ENCODE measurements around the gene SLC4A7.
"Not testable (repeated sequence)": the region's sequence is repeated elsewhere in the genome, so short reads cannot be mapped to it uniquely, and the experiment has no call there.

SLC4A7 gene

DNA sequence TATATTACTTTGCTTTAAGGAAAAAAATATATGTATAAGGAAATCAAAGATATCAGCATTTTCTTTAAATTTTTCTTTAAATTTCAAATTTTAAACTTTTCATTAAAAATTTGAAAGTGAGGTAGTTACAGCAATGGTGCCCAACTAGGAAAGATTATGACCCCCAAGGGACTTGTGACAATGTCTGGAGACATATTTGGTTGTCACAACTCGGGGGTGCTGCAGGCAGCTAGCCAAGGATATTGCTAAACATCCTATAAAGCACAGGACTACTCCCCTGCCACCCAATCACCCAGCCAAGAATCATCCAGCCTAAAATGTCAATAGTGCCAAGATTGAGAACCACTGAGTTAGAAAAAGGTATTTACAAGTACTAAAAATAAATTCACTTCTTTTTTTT is 57.3 kb downstream of the SLC4A7 start:
- DNase-seq = no peak

DNA sequence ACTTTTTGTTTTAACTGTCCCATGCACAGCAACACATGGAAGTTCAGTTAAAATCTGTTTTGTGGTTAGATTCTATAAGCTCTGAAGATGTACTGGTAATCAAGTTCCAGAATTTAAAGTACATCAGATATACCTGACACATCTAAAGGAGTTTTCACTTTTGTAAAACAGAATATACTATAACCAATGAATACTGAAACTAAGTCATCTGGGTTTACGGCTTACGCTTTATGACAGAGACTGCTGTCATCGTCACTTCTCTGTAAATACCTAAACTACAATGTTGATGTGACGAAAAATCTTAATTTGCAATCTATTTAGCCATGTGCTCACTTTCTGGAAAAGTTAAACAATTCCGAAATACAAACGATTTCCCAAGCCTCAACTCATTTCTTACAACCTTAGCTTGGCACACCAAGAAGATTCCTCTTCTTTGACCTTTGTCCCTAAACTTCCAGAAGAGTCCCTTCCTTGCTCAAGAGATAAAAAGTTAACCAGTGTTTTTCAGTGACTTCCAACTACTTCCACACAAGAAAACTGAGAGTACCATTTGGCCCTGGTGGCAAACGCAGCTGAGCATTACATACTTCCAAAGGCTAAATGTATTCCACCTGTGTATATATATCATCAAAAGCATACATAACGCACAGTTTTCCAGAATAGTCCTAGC is 58.2 kb downstream of the SLC4A7 start:
- DNase-seq = no peak

DNA sequence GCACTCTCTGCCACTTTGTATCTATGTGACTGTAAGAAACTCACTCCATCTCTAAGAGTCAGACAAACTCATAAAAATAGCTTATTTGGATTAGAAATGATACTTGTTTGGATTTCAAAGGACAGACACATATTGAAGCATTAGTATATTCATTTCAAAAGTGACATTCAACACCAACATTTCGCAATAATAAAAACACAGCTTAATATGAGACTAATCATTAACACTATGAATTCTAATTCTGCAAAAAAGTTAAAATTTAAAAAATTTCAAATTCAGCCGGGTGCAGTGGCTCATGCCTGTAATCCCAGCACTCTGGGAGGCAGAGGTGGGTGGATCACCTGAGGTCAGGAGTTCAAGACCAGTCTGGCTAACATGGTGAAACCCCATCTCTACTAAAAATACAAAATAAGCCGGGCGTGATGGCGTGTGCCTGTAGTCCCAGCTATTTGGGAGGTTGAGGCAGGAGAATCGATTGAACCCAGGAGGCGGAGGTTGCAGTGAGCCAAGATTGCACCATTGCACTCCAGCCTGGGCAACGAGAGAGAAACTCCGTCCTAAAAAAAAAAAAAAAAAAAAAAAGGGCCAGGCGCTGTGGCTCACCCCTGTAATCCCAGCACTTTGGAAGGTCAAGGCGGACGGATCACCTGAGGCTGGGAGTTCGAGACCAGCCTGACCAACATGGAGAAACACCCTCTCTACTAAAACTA is 59.2 kb downstream of the SLC4A7 start:
- not testable (repeated sequence) for DNase-seq

DNA sequence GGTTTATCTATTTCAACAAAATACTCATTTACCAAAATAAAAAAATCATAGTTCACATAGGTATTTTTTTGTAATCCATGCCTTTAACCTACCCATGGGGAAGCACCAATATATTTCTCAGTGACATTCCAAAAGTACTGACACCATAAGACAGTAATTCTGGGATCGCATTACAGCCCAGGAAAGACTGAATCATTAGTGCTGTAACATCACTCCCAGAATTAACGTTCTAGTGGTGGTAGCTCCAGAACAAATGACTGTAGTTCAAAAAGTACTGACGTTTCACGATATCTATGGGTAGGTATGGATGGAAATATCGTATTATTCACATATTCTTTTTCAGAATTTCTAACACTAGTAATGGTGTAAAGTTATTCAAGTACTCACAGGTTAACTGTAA is 60.7 kb downstream of the SLC4A7 start:
- DNase-seq = no peak

DNA sequence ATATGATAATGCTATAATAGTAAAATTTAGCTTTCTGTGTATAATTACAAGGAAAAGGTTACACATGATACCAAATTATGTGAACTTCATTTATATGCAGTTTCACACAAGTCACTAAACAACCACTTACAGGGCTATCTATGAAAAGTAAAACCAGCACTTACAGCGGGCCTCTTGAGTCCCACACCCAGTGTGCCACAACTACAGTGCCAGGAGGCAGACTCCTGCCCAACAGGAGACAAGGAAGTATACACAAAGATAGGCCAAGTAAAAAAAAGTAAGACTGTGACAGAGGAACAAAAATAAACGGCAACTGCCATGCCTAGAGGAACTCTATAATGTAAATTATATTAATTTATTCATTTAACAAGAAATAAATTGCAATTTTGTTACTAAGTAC is 61.6 kb downstream of the SLC4A7 start:
- DNase-seq = no peak

DNA sequence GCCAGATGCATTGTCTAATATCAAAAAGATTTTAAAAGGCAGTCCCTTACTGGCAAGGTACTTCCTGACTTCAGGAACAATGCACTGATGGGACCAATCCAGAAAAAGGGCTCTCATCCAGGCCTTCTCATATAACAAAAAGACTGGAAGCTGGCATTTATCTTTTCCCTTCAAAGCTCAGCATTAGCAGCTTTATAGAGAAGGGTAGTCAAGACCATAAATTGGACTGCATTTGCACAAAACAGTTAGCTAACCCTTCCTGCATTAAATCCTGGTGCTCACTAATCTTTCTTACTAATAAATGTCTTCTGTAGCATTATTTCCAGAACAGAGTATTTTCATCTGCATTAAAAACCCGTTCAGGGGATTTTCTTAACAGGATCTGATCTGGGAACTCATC is 69.0 kb downstream of the SLC4A7 start:
- no peak for DNase-seq

DNA sequence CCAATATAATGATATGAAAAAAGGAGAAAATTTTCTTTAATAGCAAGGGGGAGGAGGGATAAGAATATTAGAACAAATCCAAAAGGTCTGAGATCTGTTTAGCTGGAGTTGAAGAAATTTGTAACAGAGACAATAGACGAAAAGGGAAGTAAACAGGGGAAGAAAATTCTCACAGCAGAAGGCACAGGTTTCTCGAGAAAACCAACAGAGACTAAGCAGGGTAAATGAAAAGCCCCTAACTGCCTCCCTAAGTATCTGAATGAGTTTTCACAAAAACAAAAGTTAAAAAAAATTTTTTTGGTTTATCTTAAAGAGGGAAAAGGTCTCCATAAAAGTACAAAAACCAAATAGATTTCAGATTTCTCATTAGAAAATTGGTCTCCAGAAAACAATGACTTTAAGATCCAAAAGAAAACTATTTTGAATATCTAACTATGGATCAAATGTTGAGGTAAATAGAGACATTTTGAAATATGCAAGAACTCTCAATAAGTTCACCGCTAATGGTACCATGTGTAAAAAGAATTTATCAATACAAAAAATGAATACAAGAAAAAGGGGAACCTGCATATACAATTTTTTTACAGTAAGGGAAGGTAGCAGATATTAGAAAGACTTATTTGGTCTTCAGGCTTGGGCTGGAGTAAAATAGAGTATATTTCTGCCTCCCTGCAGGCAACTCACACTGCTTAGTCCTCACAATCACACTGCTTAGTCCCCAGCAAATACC is 91.1 kb downstream of the SLC4A7 start:
- DNase-seq = no peak

DNA sequence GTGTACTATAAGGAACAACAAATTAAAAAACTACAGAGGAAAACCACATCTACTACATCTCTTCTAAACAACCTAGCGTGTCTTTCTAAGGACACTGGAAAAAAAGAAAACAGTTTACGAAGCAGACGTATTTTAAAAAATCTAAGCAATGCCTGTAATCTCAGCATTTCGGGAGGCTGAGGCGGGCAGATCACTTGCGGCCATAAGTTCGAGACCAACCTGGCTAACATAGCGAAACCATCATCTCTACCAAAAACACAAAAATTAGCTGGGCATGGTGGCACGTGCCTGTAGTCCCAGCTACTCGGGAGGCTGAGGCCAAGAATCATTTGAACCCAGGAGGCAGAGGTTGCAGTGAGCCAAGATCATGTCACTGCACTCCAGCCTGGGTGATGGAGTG is 91.8 kb downstream of the SLC4A7 start:
- not testable (repeated sequence) for DNase-seq

DNA sequence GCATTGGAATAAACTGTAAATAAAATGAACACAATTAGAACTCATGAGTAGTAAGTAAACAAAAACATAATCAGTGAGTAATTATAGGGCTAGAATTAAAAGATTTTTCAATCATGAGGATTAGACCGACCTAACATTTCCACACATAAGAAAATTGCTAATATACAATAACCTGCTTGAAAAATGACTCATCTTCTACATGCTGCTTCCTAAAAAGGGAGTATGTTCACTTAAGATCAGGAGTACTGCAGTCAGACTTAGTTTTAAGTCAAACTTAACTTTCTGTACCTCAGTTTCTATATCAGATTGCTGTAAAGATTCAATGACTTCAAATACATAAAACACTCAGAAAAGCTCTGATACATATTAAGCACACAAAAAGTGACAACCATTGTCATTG is 92.4 kb downstream of the SLC4A7 start:
- no peak for DNase-seq

DNA sequence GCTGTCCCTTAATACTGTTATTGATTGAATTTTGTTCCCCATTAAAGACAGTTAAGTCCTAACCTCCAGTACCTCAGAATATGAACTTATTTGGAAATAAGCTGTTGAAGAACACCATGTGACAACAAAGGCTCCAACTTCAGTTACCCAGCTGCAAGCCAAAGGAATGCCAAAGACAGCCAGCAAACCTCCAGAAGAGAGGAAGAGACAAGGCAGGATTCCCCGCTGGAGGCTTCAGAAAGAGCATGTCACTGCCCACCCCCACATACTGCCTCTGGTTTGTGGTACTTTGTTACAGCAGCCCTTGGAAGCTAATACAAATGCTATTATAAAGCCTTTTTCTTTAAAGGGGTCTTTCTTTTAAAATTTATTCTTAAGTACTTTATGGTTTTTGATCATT is 96.6 kb downstream of the SLC4A7 start:
- DNase-seq = no peak

DNA sequence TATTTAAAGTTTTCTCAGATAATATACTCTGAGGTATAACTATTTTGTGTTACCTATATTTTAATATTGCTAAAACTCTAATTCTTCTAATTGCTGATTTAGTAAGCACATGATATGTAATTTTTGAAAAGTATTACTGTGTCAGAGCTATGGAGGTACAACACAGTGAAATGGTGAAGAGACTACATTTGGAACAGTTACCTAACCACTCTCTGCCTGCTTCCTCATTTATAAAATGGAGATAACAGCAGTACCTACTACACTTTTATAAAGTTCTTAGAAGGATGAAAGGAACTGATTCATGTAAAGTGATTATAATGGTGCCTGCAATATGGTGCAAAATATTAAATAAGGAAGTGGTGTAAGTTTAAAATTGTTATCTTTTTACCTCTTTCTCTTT is 98.7 kb downstream of the SLC4A7 start:
- DNase-seq = no peak

DNA sequence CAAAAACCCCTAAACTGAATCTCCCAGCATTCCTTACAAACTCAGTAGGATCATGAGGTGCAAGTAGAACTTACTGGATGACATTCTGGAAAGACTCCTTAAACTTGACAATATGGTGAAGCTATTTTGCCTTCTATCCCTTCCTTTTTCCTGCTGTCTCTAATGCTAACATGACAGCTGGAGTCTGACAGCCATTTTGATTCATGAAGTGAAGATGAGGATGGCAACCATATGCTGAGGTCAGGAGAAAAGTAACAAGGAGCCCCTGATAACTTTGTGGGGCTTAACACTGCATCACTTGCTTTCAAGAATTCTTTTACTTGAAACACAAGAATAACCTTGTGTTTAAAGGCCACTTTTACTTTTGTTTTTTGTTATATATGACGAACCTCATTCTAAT is 100.0 kb downstream of the SLC4A7 start:
- DNase-seq = no peak

DNA sequence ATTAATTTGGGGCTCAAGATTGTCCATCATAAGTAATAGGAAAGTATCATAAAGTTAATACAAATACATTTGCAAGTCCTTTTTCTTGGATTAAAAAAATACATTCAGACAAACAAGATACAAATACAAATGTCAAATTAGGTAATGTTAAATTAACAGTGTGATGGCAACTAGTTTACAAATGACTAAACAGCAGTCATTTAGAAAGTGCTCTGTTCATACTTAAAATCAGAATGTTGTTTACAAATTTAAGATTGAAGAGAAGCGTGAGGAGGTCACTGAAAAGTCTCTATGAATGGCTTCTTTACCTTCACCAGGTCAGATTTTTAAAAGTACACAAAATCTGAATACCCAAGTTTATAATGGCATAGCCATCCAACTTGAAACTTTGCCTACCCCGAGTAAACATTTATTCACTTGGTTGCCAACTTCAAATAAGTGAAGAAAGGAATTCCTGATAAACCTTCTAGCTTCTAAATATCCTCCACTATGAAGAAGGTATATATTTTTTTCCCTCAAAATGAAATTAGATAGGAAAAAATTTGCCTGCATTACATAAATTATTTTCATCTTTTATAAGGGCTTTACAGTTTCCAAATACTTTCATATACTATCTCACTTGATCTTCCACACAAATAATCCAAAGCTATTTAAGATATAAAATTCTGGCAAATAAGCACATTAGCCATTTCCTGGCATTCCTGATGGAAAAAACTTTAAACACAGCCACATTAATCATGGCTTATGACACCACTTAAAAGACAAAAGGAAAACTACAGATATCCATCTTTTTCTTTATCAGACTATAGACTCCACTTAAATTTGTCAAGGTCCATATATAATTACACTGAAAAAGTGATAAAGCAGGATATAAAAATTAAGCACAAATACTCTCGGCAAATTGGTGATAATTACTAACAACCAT is 103.5 kb downstream of the SLC4A7 start:
- DNase-seq = no peak

DNA sequence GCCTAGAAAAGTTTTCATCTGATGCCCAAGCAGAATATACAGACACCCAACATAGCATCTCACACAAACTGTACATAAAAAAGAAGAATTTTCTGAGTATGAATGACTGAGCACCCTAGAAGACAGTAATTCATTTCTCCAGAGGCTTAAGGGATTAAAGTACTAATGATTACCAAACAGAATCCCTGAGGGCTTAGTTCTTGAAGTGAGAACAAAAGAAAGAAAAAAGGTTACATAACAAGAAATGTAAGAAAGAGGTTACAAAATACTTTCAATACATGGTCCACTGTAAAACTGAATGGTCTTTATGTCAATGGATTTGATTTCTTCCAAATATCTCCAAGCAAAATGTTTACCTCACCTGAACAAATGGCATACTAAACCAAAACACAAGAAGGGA is 105.9 kb downstream of the SLC4A7 start:
- no peak for DNase-seq

DNA sequence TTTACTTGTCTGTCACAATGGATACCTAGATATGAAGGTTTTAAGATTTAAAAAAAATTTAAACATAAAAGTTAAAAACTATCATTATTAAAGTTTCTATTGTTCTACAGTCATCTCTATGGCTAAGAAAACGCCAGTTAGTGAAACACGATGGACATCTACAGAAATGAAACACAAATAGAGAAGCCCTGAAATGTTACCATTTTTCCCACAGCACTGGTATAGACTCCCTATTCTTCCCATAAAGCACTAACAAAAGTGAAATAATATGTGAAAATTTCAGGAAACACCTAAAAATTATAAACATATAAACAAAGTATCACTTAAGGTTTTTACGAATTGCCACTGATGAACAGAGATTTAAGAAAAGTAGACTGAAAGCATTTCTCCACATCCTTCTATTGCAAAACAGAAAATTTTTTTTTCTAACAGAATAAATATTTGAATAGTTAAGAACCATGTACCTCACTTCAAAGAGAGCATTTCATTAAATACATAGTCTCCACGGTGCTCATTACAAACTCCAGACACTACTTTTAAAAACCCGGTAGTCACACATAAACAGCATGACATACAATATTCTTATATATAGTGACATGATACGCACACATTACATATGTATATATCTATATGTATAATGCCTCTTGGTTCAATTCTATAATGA is 107.9 kb downstream of the SLC4A7 start:
- no peak for DNase-seq

DNA sequence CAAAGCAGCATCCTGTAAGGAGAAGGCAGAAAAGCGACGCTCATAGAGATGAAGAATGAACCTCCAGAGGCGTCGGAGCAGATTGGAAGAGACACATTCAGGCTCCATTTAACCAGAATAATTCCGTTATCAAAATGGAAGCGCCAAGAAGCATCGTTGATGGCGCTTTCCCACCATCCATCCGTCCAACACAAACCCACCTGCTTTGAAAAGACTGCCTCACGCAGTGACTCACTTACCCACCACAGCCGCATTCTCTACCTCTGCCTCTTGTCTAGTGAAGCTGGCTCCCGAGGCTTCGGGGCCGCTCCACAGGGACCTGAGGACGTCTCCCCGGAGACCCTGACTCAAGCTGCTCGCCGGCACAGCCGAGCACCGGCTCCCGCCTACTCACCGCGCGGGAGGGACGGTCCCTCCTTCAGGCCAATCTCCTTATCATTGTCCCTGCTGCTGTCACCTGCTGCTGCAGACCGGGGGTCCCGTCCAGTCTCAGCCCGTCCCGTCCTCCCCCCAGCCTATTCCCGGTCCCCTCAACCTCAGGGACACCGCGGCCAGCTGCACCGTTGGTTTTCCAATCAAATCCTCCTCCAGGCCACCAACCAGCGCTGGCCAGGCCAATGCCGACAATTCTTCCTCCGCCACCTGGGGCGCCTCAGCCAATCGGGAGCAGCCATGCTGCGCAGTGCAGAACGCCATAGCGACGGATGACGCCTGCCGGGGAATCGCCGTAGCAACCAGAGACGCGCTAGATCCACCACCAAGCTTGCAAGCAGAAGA is 115.2 kb downstream of the SLC4A7 start, which contains the start of gene NEK10:
TSS of gene NEK10 (minus strand) at position 553 of the 777 bp plus-strand sequence. CDS start 16,501 bp downstream, outside the sequence.
- DNase-seq = peak; percentile 86

DNA sequence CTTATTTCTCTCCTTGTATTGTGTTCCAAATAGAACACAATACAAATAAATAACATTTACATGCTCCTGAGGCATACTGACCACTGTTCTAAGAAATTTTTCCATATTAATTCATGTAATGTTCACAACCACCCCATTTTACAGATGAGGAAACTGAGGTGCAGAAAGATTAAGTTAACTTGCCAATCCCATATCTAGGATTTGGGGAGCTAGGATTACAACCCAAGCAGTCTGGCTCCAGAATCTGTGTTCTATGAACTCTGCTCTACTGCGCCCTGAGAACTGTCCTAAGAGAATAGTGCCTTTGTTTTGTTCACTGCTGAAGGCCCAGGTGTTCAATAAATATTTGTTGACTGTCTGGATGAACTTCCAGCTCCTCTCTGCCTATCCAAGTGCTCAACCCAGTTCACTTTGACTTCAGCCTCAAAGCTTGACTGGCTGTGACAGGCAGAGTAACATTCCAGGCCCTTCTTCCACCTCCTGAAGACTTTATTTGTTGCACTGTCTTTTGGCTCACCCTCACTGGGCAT is 118.1 kb downstream of the SLC4A7 start:
- no peak for DNase-seq

DNA sequence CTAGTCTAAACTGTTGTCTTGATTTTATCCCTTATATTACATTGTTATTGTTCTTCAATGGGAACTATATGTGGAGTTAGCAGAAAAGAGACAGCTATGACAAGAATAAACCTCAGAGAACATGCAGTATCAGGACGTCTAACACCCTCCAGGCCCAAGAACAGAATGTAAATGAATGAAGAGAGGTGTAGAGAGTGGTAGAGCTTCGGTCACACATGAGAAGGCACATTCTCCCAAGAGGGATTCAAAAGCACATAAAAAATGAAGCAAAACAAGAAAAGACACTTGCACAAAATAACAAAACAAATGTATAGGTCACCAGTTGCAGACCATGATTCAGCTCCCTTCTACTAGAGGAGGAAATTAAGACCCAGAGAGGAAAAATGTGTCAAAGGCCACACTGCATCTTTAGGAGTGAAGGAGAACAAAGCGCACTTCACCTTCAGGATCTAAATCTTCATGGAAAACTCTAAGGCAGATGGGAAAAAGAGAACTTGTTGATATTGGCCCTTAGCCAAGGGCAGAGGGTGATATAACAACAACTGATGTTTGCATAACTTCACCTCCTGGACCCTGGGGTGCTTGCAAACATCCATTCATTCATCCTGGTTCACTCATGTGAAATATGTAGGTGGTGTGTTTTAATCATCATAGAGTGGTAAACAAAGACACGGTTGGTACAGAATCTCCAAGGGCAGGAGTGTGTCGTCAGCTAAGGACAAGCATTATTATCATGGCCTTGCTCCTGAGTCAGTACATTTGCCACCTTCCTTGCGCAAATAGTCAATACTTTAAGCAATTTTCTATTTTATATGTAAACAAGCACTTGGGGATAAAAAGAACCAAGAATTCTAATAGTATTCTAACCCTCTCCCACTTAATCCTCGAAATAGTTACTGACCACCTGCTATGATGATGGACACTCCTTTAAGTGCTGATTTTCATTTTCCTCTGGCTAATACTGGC is 123.8 kb downstream of the SLC4A7 start:
- DNase-seq = peak; percentile 69

DNA sequence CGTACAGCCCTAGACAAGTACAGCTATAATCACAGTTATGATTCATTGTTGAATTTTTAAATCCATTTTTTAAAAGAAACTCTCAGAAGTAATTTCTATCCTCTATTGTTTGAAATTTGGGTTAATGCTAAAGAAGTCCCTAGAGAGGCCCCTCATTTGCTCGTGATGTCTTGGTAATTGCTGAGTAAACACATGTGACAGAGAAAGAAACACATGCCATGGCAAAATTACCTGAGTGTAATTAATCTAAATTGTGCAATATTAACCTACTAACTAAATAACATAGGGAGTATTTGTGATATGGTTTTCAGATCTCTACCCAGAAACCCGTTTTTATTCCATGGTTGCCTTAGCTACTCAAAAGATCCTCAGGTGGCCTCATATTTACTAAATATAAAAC is 125.8 kb downstream of the SLC4A7 start:
- DNase-seq = no peak

DNA sequence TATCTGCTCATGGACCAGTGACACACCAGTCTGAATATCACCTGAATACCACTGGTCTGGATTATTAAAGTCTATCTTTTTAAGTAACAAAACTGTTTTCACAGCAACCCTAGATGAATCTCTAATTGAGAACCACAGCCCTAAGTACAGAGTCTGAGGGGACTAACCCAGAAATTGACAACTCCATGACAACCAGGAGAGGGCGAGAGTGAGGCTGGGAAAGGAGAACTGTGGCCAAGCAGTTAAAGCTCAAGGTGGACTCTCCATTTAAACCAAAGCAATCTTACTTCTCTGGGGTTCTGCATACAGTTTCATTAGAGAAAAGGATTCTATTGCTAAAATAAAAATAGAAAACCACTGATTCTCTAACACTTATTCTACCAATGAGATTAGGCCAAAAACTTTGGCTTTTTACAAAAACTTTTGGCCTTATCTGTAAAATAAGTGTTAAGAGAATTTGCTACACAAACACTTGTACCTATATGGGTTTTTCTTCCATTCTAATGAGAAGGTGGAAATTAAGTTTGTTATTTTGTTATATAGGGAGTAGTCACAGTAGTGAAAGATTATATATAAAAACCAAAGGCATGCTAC is 126.4 kb downstream of the SLC4A7 start:
- DNase-seq = peak; percentile 6
